Omental fat pad (tissue), 4 donors: ENCODE results near the gene PHACTR4. TPM values are rescaled to one million over a fixed set of nuclear protein-coding genes. Genes with fewer than 3 reads are reported as not detected.
A peak's percentile ranks its signal among the peaks of the same experiment; 100 is the strongest.

ENCODE experiments used
- ATAC-seq: fragments of 150-250 bp; one replicate; pipeline ENCODE4 v1.9.1; 2016; ENCODE audit warnings: mild to moderate bottlenecking, moderate library complexity; ENCODE audit not compliant: low FRiP score
- DNase-seq: peaks from one replicate; pipeline ENCODE4 v3.0.0-alpha.2; 2019; ENCODE audit warnings: low spot score
- CTCF ChIP-seq, 3 donors: fragments of 450-650 bp; IDR thresholded peaks; one replicate each; pipeline ENCODE4 v1.5.1; 2016 to 2017; ENCODE audit warnings: antibody characterized with exemption in 3 of 3, mild to moderate bottlenecking in 3 of 3, moderate library complexity in 2 of 3
- total RNA-seq, 4 donors: library from RNA; depleted of rRNA; stranded (reverse); fragments of >200 nt; gene quantifications; one replicate each; pipeline ENCODE4 v1.1.0, GENCODE V29; 2016

The PHACTR4 gene
- total RNA-seq, 4 donors from 2014 or later: 13.1 to 22.1 (median 15.8) TPM

GRCh38 chr1:28417441-28417922 is 47.9 kb downstream of the PHACTR4 start:
- no peak for DNase-seq
- ATAC-seq: peak; percentile 92
- no peak for TF ChIP-seq CTCF (IDR thresholded peaks at IDR 0.05)

GRCh38 chr1:28417926-28418637 is 48.5 kb downstream of the PHACTR4 start:
- TF ChIP-seq CTCF (IDR thresholded peaks at IDR 0.05): no peak
- ATAC-seq (no peak), DNase-seq (no peak)

GRCh38 chr1:28421744-28422143 is 52.2 kb downstream of the PHACTR4 start:
- no peak for TF ChIP-seq CTCF (IDR thresholded peaks at IDR 0.05)
- DNase-seq (no peak), ATAC-seq (no peak)

- ATAC-seq: no peak
- TF ChIP-seq CTCF (IDR thresholded peaks at IDR 0.05): no peak
- no peak for DNase-seq
Observed at GRCh38 chr1:28426831-28427230, 57.3 kb downstream of the PHACTR4 start.

GRCh38 chr1:28428012-28428411 is 58.5 kb downstream of the PHACTR4 start:
- no peak for TF ChIP-seq CTCF (IDR thresholded peaks at IDR 0.05)
- ATAC-seq: no peak
- DNase-seq: no peak

GRCh38 chr1:28428990-28429520 is 59.5 kb downstream of the PHACTR4 start:
- no peak for DNase-seq
- ATAC-seq: no peak
- no peak for TF ChIP-seq CTCF (IDR thresholded peaks at IDR 0.05)

GRCh38 chr1:28436211-28436769 is 66.8 kb downstream of the PHACTR4 start:
- no peak for ATAC-seq
- no peak for DNase-seq
- TF ChIP-seq CTCF (IDR thresholded peaks at IDR 0.05): no peak
